Left forelimb (tissue), 1 donor: ENCODE results near the gene FALEC.
"Not testable (repeated sequence)": the region's sequence is repeated elsewhere in the genome, so short reads cannot be mapped to it uniquely, and the experiment has no call there.

Source experiments
- DNase-seq: peaks from one replicate; pipeline ENCODE4 v3.0.0-alpha.2; 2018; ENCODE audit warnings: low spot score

FALEC gene

DNA sequence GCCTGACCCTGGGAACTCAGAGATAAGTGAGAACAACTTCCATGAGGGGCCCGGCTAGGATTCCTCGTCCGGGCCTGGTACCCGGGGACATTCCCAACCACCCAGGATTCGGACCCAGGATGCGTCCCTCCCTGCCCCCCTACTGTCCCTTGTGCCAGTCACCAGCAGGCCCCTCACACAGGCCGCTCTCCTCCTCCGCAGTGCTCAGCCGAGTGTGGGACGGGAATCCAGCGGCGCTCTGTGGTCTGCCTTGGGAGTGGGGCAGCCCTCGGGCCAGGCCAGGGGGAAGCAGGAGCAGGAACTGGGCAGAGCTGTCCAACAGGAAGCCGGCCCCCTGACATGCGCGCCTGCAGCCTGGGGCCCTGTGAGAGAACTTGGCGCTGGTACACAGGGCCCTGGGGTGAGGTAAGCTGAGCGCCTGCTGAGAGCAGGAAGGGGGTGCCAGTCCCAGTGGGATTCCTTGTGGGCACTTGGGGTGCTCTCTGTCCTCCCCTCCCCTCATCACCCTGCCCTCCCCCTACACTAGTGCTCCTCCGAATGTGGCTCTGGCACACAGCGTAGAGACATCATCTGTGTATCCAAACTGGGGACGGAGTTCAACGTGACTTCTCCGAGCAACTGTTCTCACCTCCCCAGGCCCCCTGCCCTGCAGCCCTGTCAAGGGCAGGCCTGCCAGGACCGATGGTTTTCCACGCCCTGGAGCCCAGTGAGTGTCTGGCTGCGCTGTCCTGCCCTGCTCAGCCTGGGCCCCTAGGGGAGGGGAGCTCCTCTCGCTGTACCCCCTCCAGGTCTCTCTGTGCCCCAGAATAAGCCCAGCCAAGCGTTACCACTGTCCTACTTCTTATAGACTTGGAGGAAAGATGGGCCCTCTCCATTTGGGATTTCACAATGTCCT, 43.5 kb downstream of the FALEC start:
- DNase-seq: peak; percentile 59

DNA sequence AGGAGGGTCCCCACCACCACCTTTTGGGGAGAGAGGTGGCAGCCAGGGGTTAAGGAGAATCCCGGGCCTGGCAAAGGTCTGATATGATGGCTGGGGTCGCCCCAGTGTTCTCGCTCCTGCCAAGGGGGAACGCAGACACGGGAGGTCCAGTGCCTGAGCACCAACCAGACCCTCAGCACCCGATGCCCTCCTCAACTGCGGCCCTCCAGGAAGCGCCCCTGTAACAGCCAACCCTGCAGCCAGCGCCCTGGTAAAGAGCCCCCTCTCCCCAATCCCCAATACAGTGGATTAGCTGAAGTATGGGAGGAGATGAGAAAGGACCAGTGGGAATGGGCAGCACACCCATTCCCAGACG, 44.1 kb downstream of the FALEC start:
- DNase-seq: no peak

DNA sequence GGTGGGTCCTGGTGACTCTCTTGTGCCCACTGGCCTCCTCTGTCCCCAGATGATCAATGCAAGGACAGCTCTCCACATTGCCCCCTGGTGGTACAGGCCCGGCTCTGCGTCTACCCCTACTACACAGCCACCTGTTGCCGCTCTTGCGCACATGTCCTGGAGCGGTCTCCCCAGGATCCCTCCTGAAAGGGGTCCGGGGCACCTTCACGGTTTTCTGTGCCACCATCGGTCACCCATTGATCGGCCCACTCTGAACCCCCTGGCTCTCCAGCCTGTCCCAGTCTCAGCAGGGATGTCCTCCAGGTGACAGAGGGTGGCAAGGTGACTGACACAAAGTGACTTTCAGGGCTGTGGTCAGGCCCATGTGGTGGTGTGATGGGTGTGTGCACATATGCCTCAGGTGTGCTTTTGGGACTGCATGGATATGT, 44.5 kb downstream of the FALEC start:
- DNase-seq: peak; percentile 79

DNA sequence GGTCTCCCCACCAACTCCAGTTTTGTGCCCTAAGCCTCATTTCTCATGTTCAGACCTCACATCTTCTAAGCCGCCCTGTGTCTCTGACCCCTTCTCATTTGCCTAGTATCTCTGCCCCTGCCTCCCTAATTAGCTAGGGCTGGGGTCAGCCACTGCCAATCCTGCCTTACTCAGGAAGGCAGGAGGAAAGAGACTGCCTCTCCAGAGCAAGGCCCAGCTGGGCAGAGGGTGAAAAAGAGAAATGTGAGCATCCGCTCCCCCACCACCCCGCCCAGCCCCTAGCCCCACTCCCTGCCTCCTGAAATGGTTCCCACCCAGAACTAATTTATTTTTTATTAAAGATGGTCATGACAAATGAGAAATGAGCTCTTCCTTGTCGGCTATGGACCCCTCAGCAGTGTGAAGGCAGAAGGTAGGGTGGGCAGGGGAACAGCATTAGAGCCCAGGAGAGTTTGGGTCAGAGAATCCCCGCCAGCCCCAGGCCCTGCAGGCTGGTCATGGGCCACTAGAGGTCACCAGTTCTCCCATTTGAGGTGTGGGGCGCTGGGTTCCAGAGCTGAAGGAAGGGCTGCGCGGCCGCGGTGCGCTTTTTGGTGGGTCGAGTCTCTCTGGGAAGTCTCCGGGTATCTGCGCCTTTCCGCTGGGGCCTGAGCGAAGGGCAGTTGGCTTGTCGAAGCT, 45.2 kb downstream of the FALEC start:
- no peak for DNase-seq

DNA sequence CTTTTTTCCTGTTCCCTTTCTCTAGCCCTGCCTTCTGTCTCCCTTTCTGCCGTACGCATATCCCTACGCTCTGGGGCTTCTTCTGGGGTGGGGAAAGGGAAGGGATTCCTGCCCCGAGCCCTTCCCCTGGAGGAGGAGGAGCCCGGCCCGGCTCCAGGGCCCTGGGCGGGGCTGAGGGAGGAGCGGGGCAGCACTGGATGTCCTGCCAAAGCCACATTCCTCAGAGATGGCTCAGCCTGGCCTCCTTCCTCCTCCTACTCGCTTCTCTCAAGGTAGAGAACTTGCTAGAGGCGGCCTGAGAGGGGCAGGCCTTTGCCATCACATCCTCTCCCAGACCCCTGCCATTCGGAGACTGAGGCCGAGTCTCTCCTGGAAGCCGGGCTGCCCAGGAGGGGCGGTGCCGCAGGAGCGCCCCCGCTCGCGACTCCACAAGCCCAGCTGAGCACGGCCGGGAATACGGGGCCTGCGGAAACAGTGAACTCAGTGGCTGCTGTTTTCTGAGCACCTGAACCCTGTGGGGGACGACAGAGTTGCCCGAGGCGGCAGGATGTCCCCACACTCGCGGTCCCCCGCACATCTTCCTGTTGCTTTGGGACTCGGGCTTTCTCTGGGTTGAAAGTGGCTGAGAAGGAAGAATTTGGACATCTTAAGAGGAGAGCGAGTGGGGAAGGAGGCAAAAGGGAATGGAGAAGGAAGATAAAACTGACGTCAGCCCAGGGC, 45.9 kb downstream of the FALEC start:
- DNase-seq: peak; percentile 97

DNA sequence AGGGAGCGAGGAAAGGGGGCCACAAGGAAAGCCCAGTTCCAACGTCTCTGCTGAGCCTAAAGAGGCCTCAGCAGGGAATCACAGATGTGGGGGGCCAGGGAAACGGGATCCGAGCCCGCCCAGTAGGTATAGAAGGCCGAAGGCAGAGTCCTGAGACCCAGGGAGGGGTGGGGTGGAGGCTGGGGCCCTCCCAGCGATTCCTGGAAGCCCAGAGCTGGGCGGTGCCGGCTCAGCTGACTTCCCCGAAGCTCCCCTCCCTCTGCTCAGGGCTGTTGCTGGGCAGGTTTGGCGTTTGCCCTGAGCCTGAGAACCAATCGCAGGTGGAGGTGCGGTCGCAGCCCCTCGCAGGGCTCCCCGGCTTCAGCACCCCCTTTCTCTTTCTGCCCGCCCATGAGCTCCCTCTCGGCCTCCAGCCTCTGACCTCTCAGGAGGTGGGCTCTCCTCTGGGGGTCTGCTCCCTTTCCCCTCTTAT, 46.5 kb downstream of the FALEC start:
- peak; percentile 95 for DNase-seq

DNA sequence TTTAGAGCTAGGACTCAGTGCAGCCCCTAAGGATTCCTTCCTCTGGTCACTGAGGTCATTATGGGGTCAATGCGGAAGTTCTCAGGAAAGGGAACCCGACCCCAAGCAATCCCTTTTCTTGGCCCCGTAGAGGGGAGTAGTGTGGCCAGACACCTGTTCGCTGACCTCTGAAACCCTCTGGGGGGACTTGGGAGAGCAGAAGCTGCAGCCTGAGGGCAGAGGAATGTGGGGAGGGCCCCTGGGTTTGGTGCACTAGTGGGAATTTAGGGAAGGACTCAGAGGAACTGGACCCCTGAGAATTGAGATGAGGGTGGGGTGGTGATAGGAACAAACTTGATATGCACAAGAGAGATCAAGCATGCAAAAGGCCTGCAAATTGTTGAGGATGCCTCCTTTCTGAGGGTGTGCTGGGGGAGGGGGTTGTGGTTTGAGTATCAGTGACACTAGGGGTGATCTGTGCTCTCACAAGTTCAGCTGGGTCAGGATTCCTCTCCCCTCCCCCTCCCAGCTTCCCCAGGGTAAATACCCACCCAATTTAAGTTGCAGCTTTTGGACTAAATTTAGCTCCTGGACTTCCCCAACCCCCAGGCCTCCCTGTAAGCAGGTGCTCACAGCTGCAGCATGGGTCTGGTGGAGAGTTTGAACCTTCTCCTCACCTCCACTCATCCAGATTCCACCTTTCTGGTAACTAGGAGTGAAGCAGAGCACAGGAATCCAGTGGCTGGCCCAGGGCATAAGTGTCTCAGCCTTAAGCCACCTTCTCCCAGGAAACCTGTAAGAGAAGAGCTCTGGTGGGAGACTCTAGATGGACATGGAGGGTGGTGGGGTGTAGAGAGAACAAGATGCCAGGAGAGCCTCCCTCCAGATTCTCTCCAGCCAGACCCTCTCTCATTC, 47.1 kb downstream of the FALEC start:
- no peak for DNase-seq

DNA sequence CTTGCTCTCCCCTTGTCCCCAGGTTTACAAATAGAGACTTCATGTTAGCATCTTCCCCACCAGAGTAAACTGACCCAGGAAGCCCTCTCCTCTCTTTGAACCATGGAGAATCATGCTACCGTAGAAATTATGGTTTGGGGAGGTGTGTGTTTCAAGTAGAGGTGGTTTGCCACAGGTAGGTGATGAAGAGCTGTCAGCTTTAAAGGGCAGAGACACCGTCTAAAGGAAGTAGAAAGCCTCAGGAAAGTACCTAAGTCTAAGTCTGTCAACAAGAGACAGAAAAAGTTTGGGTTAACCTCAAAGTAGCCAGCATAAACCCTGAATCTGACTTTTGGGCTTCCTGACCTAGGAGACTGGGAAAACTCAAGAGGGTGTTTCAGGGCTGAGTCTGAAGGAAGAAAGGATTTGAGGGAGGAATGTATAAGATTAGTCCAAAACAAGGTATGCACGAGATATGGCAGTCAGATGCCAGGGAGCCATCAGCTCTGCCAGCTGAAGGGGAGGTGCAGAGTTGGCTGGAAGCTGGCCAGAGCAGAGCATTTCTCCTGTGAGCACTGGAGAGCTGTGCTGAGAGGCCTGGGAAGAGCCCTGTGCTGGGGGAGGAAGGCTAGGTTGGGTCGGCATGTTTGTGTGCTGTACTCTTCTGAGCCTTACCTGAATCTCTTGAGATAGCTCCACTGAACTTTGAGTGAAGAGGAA, 47.9 kb downstream of the FALEC start:
- DNase-seq: no peak

DNA sequence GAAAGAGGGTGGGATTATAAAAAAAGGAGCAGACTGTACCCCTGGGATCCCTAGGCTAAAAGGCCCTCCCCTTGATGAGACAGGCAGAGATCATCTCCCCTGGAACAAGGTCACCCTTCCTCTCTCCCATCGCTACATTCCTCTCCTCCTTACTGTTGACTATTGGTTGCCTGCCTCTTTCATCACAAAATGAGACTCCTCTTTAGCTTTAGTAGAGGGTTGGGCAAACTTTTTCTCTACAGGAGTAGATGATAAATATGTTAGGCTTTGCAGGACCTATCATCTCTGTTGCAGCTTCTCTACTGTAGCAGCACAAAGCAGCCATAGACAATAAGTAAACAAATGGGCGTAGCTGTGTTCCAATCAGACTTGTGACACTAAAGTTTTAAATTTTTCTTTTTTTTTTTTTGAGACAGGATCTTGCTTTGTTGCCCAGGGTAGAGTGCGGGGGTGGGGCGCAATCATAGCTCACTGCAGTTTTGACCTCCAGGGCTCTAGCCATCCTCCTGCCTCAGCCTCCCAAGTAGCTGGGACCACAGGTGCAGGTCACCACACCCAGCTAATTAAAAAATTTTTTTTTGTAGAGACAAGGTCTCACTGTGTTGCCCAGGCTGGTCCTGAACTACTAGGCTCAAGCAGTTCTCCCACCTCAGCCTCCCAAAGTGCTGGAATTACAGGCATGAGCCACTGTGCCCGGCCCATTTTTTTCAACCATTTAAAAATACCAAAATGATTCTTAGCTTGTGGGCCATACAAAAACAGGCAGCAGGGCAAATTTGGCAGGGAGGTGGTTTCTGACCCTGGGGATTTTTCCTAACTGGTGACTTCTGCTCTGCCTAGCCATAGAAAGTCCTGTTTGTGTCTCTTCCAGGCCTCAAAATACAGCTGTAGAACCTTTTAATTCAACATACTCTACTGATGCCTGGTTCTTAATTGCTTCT, 48.8 kb downstream of the FALEC start:
- DNase-seq: no peak

DNA sequence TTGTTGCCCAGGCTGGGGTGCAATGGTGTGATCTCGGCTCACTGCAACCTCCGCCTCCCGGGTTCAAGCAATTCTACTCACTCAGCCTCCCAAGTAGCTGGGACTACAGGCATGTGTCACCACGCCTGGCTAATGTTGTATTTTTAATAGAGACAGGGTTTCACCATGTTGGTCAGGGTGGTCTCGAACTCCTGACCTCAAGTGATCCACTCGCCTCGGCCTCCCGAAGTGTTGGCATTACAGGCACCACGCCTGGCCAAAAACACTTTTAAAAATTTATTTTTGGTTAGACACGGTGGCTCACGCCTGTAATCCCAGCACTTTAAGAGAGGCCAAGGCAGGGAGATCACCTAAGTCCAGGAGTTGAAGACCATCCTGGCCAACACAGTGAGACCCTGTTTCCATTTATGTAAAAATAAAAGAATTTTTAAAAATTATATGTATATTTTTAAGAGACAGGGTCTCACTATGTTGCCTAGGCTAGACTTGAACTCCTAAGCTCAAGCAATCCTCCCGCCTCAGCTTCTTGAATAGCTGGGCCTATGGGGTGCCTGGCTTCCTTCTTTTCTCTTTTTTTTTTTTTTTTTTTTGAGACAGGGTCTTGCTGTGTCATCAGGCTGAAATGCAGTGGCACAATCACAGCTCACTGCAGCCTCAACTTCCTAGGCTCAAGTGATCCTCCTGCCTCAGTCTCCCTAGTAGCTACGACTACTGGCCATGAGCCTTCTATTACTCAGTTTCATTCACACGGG, 49.9 kb downstream of the FALEC start:
- not testable (repeated sequence) for DNase-seq

DNA sequence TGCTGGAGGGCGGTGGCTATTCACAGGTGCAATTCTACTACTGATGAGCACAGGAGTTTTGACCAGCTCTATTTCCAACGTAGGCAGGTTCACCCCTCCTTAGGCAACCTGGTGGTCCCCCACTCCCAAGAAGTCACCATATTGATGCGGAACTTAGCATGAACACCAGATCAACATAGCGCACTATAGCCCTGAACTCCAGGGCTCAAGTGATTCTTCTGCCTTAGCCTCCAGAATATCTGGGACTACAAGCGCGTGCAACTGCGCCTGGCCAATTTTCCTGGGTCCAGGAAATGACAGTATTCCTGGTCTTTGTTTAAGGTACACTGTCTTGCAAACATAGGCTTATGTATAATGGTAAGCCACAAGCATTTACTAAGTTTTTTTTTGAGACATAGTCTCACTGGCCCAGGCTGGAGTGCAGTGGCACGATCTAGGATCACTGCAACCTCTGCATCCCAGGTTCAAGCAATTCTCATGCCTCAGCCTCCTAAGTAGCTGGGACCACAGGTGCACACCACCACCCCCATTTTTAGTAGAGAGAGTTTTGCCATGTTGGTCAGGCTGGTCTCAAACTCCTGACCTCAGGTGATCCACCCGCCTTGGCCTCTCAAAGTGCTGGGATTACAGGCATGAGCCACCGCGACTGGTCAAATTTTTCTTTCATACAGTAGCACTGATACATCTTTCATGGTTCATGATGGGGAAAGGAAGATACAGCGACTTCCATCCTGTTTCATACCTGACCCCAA, 51.2 kb downstream of the FALEC start:
- DNase-seq: no peak

DNA sequence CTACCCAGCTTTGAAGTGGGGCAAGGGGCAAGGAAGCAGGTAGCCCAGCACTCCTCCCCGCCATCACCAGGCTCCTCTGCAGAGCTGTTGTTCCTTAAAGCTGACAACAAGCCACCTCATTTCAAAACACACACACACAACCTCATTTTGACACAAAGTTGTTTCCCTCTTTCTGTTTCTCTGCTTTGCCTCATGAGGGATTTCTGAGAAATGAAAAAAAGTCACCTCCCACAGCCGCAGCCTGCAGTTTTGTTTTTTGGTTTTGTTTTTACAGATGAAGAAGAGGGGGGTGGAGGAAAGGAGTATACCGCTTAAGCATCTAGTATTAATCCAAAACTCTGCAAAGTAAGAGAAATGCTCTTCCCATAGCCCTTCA, 51.8 kb downstream of the FALEC start:
- DNase-seq: no peak

DNA sequence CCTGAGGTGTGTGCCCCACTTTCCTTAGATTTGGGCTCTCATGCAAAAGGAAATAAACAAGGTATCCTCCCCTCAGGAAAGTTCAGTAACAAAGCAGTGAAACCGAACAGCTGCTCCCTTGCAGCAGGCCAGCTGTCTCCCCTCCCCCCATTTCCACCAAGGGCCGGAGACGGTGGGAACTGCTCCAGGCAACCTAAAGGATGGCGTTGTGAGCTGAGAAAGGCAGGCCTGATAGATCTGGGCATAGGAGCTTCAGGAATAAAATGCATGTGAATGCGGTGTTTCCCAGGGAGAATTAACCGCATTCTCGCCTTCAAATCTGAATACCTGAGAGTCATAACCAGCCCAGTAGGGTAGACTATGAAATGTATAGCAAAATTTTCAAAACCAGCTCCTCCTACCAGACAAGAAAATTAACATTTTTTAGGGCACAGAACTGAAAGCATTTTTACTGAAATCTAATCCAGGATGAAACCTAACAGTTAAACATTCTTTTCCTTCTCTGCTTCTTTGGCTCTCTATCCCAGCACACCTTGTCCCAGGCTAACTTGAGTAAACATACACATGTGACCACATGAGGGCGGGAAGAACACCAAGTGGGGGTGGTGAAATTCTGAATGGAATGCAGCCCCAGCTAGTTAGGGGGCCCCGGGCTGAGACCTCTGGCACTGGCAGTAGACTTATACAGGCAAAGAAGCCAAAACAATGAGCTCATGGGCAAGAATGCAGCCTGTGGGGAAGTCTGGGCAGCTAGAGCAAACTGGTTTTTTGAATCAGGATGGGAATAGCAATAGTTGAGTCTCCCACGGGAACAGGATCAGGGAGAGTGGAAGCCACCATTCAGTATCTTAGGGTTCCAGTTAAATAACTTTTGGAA, 52.4 kb downstream of the FALEC start:
- peak; percentile 84 for DNase-seq

DNA sequence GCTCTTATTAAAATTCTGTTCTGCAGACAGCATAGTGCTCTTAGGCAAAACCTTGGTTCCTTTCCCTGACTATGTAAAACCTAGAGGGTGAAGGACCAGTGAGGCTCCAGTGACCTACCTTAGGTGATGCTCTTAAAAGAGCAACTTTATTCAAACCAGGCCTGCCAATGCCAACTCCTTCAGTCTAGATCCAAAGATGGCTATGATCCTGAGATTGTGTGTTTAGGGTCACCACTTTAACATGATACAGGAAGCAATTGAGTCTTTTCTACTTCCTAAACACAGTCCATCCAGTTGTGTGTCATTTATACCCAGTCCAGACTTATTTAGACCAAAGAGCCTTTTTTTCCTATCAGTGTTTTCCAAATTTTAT, 53.0 kb downstream of the FALEC start:
- no peak for DNase-seq

DNA sequence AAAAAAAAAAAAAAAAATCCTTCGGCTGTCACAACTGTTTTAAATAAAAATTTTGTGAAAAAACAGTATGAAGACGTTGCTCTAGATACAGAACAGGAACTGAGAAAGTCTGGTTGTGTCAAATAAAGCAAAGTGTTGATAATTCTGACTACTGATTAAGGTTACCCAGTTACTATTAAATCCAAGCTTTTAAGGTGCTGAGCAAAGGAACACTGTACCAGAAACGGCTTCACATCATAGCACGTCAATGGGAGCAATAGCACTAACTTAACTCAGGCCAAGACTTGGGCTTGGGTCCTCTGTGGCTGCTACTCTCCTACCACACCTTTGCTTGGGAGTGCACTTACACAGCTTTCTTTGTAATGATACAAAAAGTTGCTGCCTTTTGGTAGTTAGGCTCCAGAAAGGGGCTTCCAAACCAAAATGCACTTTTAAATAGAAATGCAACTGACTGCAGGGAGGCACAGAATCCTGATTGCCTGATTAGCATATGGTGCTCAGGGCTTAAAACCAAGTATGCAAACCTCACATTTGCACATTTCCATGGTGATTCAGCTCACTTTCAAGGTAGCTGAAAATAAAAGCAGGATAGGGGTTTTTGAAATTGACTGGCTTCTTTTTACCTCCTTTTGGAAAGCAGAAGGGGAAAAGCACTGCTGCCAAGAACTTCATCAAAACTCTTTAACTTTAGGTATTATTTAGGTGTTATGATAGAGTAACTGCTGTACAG, 57.5 kb downstream of the FALEC start:
- DNase-seq: no peak

DNA sequence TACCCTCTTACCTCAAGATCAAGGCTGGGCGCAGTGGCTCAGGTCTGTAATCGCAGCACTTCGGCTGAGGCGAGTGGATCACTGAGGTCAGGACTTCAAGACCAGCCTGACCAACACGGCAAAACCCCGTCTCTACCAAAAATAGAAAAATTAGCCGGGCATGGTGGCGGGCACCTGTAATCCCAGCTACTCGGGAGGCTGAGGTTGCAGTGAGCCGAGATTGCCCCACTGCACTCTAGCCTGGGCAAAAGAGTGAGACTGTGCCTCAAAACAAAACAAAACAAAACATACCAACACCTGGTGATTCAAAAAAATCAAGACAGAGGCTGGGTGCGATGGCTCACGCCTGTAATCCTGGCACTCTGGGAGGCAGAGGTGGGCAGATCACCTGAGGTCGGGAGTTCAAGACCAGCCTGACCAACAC, 58.1 kb downstream of the FALEC start:
- DNase-seq: not testable (repeated sequence)
